ENCODE measurements around the gene HNMT. TPM values are rescaled to one million over a fixed set of nuclear protein-coding genes. Genes with fewer than 3 reads are reported as not detected.

Gene HNMT
- total and polyA plus RNA-seq, 2 of the 13 experiments (the other 11 are each of a cell fraction or from before 2014, with no cell fraction given): 279 to 309 TPM

GRCh38 chr2:137942833-137943677, 21.2 kb upstream of the HNMT start (continued):
- TF ChIP-seq ZBTB49 (CRISPR knock-in tag; IDR thresholded peaks at IDR 0.05; ENCODE audit: borderline replicate concordance): no peak
- TF ChIP-seq NR2F6 (IDR thresholded peaks at IDR 0.05): peak; percentile 91
- TF ChIP-seq NR2F6 (CRISPR knock-in tag; IDR thresholded peaks at IDR 0.05): peak; percentile 90
- no peak for TF ChIP-seq ELK4 (CRISPR knock-in tag; IDR thresholded peaks at IDR 0.05; ENCODE audit: borderline replicate concordance)
- TF ChIP-seq GMEB1 (CRISPR knock-in tag; IDR thresholded peaks at IDR 0.05; ENCODE audit: borderline replicate concordance): peak; percentile 46; the same call in 1 of the 2 replicates
- no peak for TF ChIP-seq REXO4 (CRISPR knock-in tag; IDR thresholded peaks at IDR 0.05; ENCODE audit: borderline replicate concordance)
- 0 out of 2 replicates have a peak, but pooled peaks have one; percentile 41 for TF ChIP-seq AKAP8 (CRISPR knock-in tag; IDR thresholded peaks at IDR 0.05)
- TF ChIP-seq DZIP1 (CRISPR knock-in tag; IDR thresholded peaks at IDR 0.05): no peak
- peak; percentile 62; the same call in 1 of the 2 replicates for TF ChIP-seq ZMYM2 (CRISPR knock-in tag; IDR thresholded peaks at IDR 0.05)
- no peak for TF ChIP-seq SRSF4 (IDR thresholded peaks at IDR 0.05; ENCODE audit: low read depth, low read length, poor library complexity, severe bottlenecking)
- TF ChIP-seq FOXO4 (CRISPR knock-in tag; conservative IDR thresholded peaks at IDR 0.05): no peak
- peak; percentile 52; the same call in 1 of the 2 replicates for TF ChIP-seq SIX4 (CRISPR knock-in tag; IDR thresholded peaks at IDR 0.05)
- no peak for TF ChIP-seq TCF12 (IDR thresholded peaks at IDR 0.05)
- TF ChIP-seq TCF12 (CRISPR knock-in tag; IDR thresholded peaks at IDR 0.05): peak; percentile 58; the same call in 1 of the 2 replicates
- no peak; the same call in 1 of the 2 replicates for TF ChIP-seq ZNF558 (CRISPR knock-in tag; IDR thresholded peaks at IDR 0.05; ENCODE audit: borderline replicate concordance)
- TF ChIP-seq ZNF83 (CRISPR knock-in tag; IDR thresholded peaks at IDR 0.05; ENCODE audit: borderline replicate concordance): no peak
- peak; percentile 88; the same call in 1 of the 2 replicates for TF ChIP-seq MIER3 (CRISPR knock-in tag; IDR thresholded peaks at IDR 0.05; ENCODE audit: borderline replicate concordance)
- peak; percentile 83; the same call in 1 of the 2 replicates for TF ChIP-seq ELF3 (CRISPR knock-in tag; IDR thresholded peaks at IDR 0.05)
- peak; percentile 60 for TF ChIP-seq ZNF629 (CRISPR knock-in tag; conservative IDR thresholded peaks at IDR 0.05)

Measured in HepG2 (cell line).